ENCODE data around the gene ADGRL3.

DNA sequence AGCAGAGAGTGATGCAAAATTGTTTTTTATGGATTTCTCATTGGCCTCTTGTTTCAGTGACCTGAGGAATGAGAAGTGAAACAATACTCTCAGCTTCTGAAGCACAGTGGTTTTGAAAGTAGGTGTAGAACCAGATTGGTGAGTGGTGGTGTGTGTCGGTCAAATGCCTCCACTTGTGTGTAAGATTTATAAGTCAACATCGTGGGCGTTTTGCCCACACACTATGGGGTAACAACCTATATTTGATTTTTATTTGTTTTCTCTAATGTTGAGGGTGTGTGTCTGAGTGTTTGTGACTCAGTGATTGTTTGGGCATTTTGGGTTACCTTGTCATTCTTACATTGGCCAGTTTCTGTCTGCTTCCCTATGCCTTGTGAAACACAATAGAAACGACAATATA lies 23.3 kb downstream of the ADGRL3 start:
- TF ChIP-seq, protein P1, sequence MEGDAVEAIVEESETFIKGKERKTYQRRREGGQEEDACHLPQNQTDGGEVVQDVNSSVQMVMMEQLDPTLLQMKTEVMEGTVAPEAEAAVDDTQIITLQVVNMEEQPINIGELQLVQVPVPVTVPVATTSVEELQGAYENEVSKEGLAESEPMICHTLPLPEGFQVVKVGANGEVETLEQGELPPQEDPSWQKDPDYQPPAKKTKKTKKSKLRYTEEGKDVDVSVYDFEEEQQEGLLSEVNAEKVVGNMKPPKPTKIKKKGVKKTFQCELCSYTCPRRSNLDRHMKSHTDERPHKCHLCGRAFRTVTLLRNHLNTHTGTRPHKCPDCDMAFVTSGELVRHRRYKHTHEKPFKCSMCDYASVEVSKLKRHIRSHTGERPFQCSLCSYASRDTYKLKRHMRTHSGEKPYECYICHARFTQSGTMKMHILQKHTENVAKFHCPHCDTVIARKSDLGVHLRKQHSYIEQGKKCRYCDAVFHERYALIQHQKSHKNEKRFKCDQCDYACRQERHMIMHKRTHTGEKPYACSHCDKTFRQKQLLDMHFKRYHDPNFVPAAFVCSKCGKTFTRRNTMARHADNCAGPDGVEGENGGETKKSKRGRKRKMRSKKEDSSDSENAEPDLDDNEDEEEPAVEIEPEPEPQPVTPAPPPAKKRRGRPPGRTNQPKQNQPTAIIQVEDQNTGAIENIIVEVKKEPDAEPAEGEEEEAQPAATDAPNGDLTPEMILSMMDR (IDR thresholded peaks at IDR 0.05) = no peak
- TF ChIP-seq POLR2A (IDR thresholded peaks at IDR 0.05) = no peak

All from thyroid gland (tissue), 4 donors.